Prostate gland (tissue), 2 donors: ENCODE data around the gene SEPHS1. TPM values are rescaled to one million over a fixed set of nuclear protein-coding genes. Genes with fewer than 3 reads are reported as not detected.

Experiments used
- DNase-seq: peaks from one replicate; pipeline ENCODE4 v3.0.0-alpha.2; 2019; ENCODE audit warnings: low spot score
- H3K27ac ChIP-seq, 2 donors: fragments of 200-600 bp; sonication (generic); 2 replicates each; pipeline ENCODE4 v1.5.1; 2017 to 2019
- H3K27me3 ChIP-seq: fragments of 200-600 bp; sonication (generic); replicated peaks from 2 replicates; pipeline ENCODE4 v1.5.1; 2019; ENCODE audit not compliant: insufficient read depth
- H3K36me3 ChIP-seq, 2 donors: fragments of 200-600 bp; sonication (generic); 1 replicate in 1 of 2; 2 replicates in 1 of 2; pipeline versions ENCODE4 v1.5.1 to v1.8.1; 2017 to 2019
- H3K4me1 ChIP-seq: fragments of 200-600 bp; sonication (generic); replicated peaks from 2 replicates; pipeline ENCODE4 v1.5.1; 2019
- H3K4me3 ChIP-seq, 2 donors: fragments of 200-600 bp; sonication (generic); 2 replicates each; pipeline ENCODE4 v1.5.1; 2017 to 2019
- H3K9me3 ChIP-seq: fragments of 200-600 bp; sonication (generic); 2 replicates; pipeline ENCODE4 v1.5.1; 2017
- CTCF ChIP-seq, 4 experiments: fragments of 200-600 bp in 2 of 4; fragments of 450-650 bp in 2 of 4; sonication (generic) in 2 of 4; IDR thresholded peaks; 1 replicate in 3 of 4; 2 replicates in 1 of 4; pipeline ENCODE4 v1.5.1; 2016 to 2019; ENCODE audit warnings: antibody characterized with exemption in 4 of 4, mild to moderate bottlenecking in 2 of 4, moderate library complexity in 2 of 4
- POLR2A ChIP-seq: fragments of 450-650 bp; IDR thresholded peaks from one replicate; pipeline ENCODE4 v1.6.1; 2016; ENCODE audit warnings: antibody characterized with exemption, mild to moderate bottlenecking
- POLR2AphosphoS5 ChIP-seq: sonication (generic); formaldehyde crosslinking; IDR thresholded peaks from one replicate; pipeline ENCODE4 v1.6.1; 2017; ENCODE audit warnings: antibody characterized with exemption
- WGBS: methylation state at CpG from one replicate; pipeline ENCODE4 v1.1.5; 2018; 5-methylcytosine and 5-hydroxymethylcytosine counted together
- intact Hi-C: fragments of 100-400 bp; cut with DNase I; formaldehyde crosslinking; loops from one replicate; pipeline ENCODE4 v1.14.2; 2022
- total RNA-seq, 2 donors: library from RNA; depleted of rRNA; stranded (reverse); fragments of >200 nt; gene quantifications; one replicate each; pipeline ENCODE4 v1.1.0, GENCODE V29; 2016

SEPHS1 gene
- total RNA-seq, result 10 to 100 TPM; 41.1 to 60.9 TPM

- Histone ChIP-seq H3K4me3 (peak within 1 kb of the TSS; percentile 80 to 83), H3K4me1 (no peaks in the 10 kb centered on the region), H3K9me3 (no peaks in the 10 kb centered on the region), H3K36me3 (no peaks in the 10 kb centered on the region), H3K27me3 (no peaks in the 10 kb centered on the region), H3K27ac (peak within 1 kb of the TSS; percentile 92 to 96)
- WGBS, result under 1% methylated on average over 60 of the region's 65 CpGs
- peak; percentile 65 for DNase-seq
- TF ChIP-seq CTCF (IDR thresholded peaks at IDR 0.05) (no peak), POLR2AphosphoS5 (peak; percentile 13), POLR2A (no peak)
- intact Hi-C loops, result no loop called here
Observed at GRCh38 chr10:13348216-13349017, at the start of gene SEPHS1. Gene SEPHS1, minus strand, starts transcription at chr10:13348293. Its CDS starts 3,343 bp downstream, at chr10:13344950.

- Histone ChIP-seq H3K9me3 (no peaks in the 10 kb centered on the region), H3K36me3 (no peaks in the 10 kb centered on the region), H3K4me1 (no peaks in the 10 kb centered on the region), H3K4me3 (no peak overlapping the region), H3K27ac (no peak overlapping the region), H3K27me3 (no peaks in the 10 kb centered on the region)
- TF ChIP-seq POLR2A, result no peak
- no peak for TF ChIP-seq CTCF (IDR thresholded peaks at IDR 0.05)
- TF ChIP-seq POLR2AphosphoS5, result no peak
- 90% methylated on average over 3 of the region's 3 CpGs for WGBS
- no peak for DNase-seq
- intact Hi-C loops, result no loop called here
Observed at GRCh38 chr10:13397052-13397451, 49.0 kb upstream of the SEPHS1 start.

GRCh38 chr10:13396369-13396768 lies 48.3 kb upstream of the SEPHS1 start:
- Histone ChIP-seq H3K36me3 (no peaks in the 10 kb centered on the region), H3K4me1 (no peaks in the 10 kb centered on the region), H3K4me3 (no peak overlapping the region), H3K27me3 (no peaks in the 10 kb centered on the region), H3K9me3 (no peaks in the 10 kb centered on the region), H3K27ac (no peak overlapping the region)
- DNase-seq, result no peak
- intact Hi-C loops, result no loop called here
- TF ChIP-seq POLR2AphosphoS5, result no peak
- no peak for TF ChIP-seq POLR2A
- TF ChIP-seq CTCF (IDR thresholded peaks at IDR 0.05), result no peak

GRCh38 chr10:13395540-13395939 lies 47.4 kb upstream of the SEPHS1 start:
- WGBS, result 89% methylated on average over 3 of the region's 3 CpGs
- TF ChIP-seq POLR2A (no peak), POLR2AphosphoS5 (no peak), CTCF (IDR thresholded peaks at IDR 0.05) (no peak)
- H3K36me3 ChIP-seq, result no peaks in the 10 kb centered on the region
- H3K27me3 ChIP-seq, result no peaks in the 10 kb centered on the region
- intact Hi-C loops, result no loop called here
- no peaks in the 10 kb centered on the region for H3K4me1 ChIP-seq
- no peak for DNase-seq
- no peaks in the 10 kb centered on the region for H3K9me3 ChIP-seq
- H3K4me3 ChIP-seq, result no peak overlapping the region
- H3K27ac ChIP-seq, result no peak overlapping the region

GRCh38 chr10:13393640-13394039 lies 45.5 kb upstream of the SEPHS1 start:
- WGBS, result 46% methylated on average over 4 of the region's 4 CpGs
- TF ChIP-seq POLR2A (no peak), CTCF (IDR thresholded peaks at IDR 0.05) (no peak), POLR2AphosphoS5 (no peak)

More at GRCh38 chr10:13393640-13394039, 45.5 kb upstream of the SEPHS1 start:
- intact Hi-C loops, result no loop called here
- Histone ChIP-seq H3K36me3 (no peaks in the 10 kb centered on the region), H3K27ac (no peak overlapping the region), H3K27me3 (no peaks in the 10 kb centered on the region), H3K4me1 (no peaks in the 10 kb centered on the region), H3K9me3 (no peaks in the 10 kb centered on the region), H3K4me3 (no peak overlapping the region)
- DNase-seq, result no peak
